NCI-H2029 (cell line): ENCODE results near the gene ZRANB3.
"Not testable (repeated sequence)": the region's sequence is repeated elsewhere in the genome, so short reads cannot be mapped to it uniquely, and the experiment has no call there.

Experiments
- DNase-seq: peaks from one replicate; lab custom pipeline; 2025; lab: John Stamatoyannopoulos, UW

Gene ZRANB3

DNA sequence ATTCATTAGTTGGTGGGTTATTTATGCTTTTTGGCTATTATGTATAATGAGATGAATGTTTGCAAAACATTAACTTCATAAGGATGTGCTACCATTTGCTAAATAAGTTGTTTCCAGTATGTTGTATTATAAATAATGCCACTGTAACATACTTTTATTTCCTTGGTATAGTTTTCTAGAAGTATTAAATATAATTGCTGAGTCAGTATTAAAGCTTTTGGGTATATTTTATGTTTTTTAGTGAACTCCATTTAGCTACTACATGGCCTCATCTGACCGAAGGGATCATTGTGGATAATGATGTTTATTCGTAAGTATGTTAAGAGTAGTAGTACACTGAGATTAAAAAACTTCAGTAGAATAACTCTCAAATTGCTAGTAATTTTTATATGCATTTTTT, 405.1 kb downstream of the ZRANB3 start:
- no peak for DNase-seq

DNA sequence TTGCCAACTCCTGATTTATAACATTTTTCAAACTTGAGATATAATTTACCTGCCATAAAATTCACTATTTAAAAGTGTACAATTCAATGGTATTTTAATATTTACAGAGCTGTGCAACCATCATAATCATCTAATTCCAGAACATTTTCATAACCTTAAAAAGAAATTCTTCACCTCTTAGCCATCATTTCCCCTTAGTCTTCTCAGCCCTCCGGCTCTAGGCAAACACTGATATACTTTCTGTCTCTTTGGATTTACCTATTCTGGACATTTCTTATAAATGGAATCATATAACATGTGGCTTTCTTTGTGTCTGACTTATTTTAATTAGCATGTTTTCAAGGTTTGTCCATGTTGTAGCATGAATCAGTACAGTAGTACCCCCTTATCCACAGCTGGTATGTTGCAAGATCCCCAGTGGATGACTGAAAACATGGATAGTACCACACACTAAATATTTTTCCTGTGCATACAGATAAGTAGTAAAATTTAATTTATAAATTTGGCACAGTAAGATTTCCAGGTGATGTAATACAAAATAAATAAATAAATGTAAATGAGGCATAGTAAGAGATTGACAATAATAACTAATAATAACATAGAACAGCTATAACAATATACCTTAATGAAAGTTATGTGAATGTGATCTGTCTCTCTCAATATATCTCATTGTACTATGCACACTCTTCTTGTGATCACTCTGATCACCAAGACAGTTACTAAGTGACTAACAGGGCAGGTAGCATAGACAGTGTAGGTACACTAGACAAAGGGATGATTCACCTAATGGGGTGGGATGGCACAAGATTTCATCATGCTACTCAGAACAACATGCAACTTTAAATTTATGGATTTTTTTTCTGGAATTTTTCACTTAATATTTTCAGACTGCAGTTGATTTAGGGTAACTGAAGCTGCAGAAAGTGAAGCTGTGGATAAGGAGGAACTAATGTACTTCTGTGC, 405.8 kb downstream of the ZRANB3 start:
- no peak for DNase-seq

DNA sequence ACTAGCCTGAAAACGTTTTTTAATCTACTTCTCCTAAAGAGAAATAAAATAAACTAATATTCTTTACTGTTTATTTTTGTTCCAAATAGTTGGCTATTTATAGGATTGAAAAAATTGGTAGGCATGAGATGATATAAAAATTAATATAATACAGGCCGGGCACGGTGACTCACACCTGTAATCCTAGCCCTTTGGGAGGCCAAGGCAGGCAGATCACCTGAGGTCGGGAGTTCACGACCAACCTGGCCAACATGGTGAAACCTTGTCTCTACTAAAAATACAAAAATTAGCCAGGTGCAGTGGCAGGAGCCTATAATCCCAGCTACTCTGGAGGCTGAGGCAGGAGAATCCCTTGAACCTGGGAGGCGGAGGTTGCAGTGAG, 409.4 kb downstream of the ZRANB3 start:
- not testable (repeated sequence) for DNase-seq

DNA sequence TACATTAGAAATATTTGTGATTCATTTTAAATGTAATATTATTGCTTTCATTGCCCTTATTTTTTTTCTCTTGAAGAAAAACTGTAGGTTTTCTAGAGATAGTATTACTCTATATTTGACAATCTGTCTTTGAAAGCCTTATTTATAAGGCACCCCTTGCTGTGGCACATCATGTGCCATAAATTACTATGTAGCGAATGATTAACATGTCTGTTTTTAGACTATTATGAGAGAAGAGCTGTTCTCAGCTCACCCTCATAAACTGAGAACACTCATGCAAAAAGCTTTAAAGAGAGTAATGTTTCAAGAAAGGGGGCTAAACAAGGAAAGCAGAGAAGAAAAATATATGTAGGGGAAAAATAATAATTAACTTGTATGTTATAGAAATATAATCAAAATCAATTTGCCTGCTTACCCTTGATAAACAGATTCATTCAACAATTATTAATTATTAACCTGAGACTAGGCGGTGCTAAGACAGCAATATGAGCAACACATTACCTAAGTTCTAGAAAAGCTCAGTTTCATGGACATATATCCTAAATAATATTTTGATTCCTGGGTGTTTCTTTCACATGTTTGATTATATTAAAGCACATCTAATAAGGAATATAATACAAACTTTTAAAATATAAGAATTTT, 409.9 kb downstream of the ZRANB3 start:
- DNase-seq, result no peak

DNA sequence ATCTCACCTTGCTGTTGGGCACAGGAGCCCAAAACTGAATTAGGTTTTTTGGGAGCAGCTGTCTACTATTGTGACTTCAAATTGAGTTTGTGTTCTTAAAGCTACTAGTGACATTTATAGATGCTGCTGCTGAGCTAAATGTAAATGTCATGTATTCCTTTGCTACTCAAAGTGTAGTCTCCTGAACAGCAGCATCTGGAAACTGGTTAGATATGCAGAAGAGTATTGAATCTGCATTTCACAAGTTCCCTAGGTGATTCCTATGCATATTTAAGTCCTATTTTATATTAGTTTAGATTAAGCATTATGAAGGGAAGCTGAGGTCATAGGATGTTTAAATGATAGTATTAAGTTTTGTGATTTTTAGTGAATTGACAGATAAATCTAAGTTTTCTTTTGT, 411.4 kb downstream of the ZRANB3 start:
- DNase-seq, result no peak

DNA sequence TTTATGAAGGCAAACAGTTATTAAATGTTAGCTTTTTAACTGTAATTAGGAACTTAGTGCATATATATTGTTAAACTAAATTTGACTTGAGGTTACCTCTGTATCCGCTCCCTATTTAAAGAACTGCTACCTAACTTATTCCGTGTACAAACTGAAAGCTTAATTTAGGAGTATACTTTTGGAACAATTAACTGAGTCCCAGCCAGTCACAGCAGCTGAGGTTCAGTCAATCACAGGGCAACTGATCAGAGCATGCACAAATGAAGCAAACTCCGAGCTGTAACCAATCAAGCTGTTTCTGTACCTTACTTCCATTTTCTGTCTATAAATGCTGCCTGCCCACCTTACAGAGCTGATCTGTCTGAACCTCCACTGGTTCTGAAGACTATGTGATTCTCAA, 417.7 kb downstream of the ZRANB3 start:
- DNase-seq, result no peak

DNA sequence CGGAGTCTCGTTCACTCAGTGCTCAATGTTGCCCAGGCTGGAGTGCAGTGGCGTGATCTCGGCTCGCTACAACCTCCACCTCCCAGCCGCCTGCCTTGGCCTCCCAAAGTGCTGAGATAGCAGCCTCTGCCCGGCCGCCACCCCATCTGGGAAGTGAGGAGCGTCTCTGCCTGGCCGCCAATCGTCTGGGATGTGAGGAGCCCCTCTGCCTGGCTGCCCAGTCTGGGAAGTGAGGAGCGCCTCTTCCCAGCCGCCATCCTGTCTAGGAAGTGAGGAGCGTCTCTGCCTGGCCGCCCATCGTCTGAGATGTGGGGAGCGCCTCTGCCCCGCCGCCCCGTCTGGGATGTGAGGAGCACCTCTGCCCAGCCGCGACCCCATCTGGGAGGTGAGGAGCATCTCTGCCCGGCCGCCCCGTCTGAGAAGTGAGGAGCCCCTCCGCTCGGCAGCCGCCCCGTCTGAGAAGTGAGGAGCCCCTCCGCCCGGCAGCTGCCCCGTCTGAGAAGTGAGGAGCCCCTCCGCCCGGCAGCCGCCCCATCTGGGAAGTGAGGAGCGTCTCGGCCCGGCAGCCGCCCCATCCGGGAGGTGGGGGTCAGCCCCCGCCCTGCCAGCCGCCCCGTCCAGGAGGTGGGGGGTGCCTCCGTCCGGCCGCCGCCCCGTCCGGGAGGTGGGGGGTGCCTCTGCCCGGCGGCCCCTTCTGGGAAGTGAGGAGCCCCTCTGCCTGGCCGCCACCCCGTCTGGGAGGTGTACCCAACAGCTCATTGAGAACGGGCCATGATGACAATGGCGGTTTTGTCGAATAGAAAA, 425.3 kb downstream of the ZRANB3 start:
- not testable (repeated sequence) for DNase-seq

DNA sequence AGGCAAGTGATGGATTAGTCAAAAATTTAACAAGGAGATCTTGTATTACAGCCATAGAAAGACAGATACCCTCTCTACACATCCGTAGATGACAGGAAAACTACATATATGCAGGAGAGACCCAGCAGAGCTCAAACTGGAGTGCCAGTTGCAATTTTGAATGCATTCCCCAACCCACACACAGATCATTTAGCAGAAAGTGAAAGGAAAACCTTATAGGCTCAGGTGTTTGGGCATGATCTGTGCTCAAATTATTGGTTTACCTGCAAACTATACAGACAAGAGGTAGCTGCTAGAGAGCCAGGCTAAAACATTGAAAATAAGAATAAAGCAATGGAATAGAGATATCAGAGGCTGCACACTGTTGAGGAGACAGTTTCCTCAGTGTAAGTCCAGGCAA, 427.2 kb downstream of the ZRANB3 start:
- DNase-seq, result no peak

DNA sequence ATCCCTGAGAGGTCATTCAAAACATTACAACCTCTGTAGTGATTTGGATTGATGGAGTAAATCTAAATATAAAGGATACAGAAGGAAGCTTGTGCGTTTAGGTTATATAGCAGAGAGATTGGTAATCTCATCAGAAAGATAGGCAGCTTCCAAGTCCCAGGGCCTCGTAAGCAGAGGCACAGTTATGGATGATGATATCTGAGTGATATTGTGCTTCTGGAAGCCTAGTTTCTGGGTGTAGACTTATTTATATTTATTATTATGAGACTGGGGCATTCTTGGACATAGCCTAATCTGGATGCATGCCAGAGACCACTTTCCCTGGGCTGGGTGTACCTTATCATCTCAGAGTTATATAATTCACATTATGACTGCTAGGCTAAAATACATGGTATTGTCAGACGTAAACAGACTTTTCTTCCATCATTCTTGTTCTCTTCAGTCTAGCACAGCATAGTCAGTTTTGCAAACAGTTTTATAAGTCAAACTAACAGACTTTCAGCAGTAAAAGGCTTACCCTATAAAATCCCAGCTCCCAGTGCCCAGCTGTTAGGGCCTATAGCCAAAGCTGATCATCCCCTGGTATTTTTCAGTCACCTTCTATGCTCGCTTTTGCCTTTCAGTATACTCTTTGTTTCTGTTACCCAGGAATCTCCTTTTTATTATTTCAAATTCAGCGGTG, 431.1 kb downstream of the ZRANB3 start:
- DNase-seq, result no peak

DNA sequence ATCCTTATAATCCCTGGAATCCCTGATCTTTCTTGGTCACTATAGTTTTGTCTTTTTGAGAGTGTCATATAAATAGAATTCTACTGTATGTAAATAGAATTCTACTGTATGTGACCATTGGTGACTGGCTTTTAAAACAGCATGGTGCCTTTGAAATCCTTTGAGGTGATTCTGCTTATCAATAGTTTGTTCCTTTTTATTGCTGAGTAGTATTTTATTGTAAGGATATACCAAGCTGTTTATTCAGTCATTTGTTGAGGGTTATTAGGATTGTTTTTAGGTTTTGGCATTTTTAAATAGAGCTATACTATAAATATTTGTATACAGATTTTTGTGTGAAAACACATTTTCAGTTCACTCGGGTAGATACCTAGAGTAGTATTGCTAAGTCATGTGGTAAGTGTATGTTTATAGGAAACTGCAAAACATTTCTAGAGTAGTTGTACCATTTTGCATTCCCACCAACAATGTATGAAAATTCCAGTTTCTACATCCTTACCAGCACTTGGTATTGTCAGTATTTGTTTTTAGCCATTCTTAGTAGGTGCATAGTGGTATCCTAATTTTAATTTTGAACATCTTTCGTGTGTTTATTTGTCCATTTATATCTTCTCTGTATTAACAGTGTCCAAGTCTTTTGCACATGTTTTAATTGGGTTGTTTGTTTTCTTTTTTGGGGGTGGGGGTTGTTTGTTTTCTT, 433.3 kb downstream of the ZRANB3 start:
- no peak for DNase-seq

DNA sequence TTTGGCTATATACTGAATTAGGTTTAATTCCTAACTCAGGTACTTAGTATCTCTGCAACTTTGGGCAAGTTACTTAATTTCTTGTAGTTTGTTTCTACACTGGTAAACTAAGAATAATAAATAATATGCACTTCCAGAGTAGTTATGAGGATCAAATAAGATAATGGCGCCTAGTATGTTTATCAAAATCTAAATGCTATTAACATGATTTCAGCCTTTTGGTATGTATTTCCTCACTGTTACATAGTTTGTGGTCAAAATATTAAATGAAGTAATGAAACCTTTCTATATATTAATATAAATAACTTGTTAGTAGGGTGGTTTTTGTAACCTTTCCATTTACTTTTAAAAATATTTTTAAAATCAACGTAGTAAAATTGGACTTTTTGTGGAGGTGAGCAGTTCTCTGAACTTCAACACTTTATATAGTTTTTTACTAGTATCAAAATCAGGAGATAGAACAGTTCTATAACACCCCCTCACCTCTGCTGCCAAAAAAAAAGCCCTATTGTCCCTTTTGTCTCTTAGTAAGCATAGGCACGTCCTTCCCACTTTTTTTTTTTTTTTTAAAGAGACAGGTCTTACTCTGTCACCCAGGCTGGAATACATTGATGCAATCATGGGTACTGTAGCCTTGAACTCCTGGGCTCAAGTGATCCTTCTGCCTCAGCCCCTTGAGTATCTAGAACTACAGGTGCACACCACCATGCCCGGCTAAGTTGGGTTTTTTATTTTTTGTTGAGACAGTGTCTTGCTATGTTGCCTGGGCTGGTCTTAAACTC, 434.2 kb downstream of the ZRANB3 start:
- no peak for DNase-seq

DNA sequence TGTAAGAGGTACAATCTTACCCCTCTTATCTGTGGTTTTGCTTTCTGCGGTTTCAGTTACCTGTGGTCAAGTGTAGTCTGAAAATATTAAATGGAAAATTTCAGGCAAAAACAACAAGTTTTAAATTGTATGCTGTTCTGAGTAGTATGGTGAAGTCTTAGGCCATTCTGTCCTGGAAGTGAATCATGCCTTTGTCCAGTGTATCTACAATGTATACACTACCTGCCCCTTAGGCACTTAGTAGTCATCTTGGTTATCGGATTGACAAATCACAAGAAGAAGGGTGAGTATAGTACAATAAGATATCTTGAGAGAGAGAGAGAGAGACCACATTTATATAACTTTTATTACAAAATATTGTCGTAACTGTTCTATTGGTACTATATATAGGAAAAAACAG, 435.4 kb downstream of the ZRANB3 start:
- DNase-seq, result no peak

DNA sequence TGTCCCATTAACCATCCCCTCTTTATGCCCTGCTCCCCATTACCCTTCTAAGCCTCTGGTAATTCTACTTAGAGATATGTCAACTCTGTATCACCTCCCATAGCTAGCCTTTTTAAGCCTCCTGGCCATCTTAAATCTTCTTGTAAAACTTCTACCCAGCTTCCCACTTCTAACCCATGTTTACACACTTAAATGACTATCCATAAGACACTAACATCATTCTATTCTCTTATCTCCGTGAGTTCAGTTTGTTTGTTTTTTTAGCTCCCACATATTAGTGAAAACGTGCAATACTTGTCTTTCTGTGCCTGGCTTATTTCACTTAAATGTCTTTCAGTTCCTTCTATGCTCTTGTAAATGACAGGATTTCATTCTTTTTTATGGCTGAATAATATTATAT, 436.5 kb downstream of the ZRANB3 start:
- no peak for DNase-seq

DNA sequence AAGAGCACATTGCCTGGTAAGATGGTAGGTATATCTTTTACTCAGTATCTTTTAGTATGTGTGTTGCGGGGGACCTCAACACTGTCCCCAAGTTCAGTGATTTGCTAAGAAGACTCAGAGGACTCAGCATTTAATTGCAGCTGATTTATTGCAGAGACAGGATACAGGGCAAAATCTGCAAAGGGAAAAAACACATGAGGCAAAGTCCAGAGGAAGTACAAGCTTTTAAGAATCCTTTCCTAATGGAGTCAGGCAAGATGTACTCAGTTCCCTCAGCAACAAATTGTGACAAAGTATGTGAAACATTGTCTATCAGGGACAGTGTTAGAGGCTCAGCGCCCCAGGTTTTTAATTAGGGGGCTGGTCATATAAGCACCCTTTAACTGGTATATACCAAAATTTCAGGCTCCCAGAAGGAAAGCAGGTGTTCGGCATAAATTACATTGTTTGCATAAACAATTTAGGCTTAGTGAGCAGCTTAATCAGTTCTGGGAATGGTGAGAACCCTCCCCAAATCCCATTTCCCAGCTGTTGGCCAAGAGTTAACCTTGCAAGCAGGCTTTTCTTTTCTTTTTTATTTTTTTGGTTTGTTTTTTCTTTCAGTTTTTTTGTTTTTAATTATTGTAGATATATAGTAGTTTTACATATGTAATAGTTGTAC, 437.2 kb downstream of the ZRANB3 start:
- DNase-seq, result no peak

DNA sequence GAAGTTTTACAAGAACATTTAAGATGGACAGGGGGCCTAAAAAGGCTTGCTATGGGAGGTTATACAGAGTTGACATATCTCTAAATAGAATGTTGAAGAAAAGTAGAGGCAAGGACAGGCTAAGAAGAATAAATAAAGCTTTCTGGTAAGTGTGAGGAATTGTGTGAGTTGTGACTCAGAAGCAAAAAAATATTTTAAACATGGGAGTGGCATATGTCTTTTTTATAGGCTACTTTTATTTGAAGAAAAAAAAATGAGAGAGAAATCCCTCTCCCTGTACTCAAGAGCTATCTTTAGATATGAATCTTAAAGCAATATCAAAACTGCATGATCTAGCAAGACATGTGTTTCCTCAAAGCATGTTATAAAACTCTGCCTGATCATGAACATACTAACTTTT, 437.8 kb downstream of the ZRANB3 start:
- DNase-seq, result no peak

DNA sequence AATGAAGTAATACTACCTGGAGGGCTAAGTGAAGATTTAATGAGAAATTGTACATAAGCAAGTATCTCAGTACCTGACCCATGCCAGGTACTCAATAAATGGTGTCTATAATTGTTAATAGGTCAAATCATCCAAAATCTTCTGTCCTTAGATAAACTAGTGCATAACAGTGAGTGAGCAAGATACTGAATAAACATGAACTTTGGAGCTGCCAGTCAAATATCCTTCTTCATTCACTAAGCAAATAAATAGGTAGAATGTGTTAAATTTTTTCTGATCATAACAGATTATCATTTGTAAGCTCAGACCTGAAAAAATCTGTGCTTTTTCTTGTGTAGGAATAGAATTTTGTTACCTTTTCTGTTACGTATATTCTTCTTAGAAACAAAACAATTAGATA, 439.3 kb downstream of the ZRANB3 start:
- no peak for DNase-seq

DNA sequence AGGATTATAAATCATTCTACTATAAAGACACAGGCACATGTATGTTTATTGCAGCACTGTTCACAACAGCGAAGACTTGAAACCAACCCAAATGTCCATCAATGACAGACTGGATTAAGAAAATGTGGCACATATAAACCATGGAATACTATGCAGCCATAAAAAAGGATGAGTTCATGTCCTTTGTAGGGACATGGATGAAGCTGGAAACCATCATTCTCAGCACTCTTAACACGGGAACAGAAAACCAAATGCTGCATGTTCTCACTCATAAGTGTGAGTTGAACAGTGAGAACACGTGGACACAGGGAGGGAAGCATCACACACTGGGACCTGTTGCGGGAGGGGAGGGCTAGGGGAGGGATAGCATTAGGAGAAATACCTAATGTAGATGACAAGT, 441.4 kb downstream of the ZRANB3 start:
- DNase-seq, result not testable (repeated sequence)
